BJ (cell line): Measurements from ENCODE around the gene ZW10. TPM values are rescaled to one million over a fixed set of nuclear protein-coding genes. Genes with fewer than 3 reads are reported as not detected.
A peak's percentile ranks its signal among the peaks of the same experiment; 100 is the strongest.

Experiments used
- CTCF ChIA-PET: fragments of 350-600 bp; formaldehyde crosslinking; extraction: SDS; loops from one replicate; lab custom pipeline; 2021; ENCODE audit warnings: antibody characterized with exemption, inconsistent platforms; lab: Yijun Ruan, JAX
- POLR2A ChIA-PET: fragments of 300-600 bp; sonication (Branson Sonifier 250); formaldehyde crosslinking; extraction: SDS; loops from one replicate; lab custom pipeline; 2021; ENCODE audit warnings: antibody characterized with exemption; lab: Charles Lee
- DNase-seq: peaks from one replicate; pipeline ENCODE4 v3.0.0-alpha.2; 2011; ENCODE audit warnings: low read depth
- H3K27me3 ChIP-seq: 2 replicates; pipeline ENCODE4 v1.6.0; 2011; ENCODE audit warnings: low read length; ENCODE audit not compliant: control insufficient read depth, insufficient read depth
- H3K36me3 ChIP-seq: 2 replicates; pipeline ENCODE4 v1.5.1; 2011; ENCODE audit warnings: low read length; ENCODE audit not compliant: control insufficient read depth, insufficient read depth
- H3K4me3 ChIP-seq: 2 replicates; pipeline ENCODE4 v1.5.1; 2011; ENCODE audit warnings: low read depth, mild to moderate bottlenecking, control low read depth, low read length
- CTCF ChIP-seq: IDR thresholded peaks from 2 replicates; pipeline ENCODE4 v1.5.1; 2011; ENCODE audit warnings: low read depth, mild to moderate bottlenecking, control low read depth, inconsistent platforms, low read length, moderate library complexity; ENCODE audit not compliant: insufficient read depth
- polyA plus RNA-seq: library from polyadenylated mRNA; depleted of rRNA; stranded (reverse); fragments of >200 nt; gene quantifications from 2 replicates; pipeline ENCODE4 v1.2.3, GENCODE V29; 2011

The ZW10 gene
- polyA plus RNA-seq, 1 experiment = 6.3 TPM

GRCh38 chr11:113760241-113760640 is 13.3 kb downstream of the ZW10 start:
- no peak for DNase-seq
- Histone ChIP-seq H3K27me3 (no peaks in the 10 kb centered on the region), H3K4me3 (no peak overlapping the region), H3K36me3 (peaks cover 11% of the 10 kb centered on the region)
- ChIA-PET CTCF (interaction anchor here (0.6 kb wide), 1 partner anchor 35 kb away, joined by 4 read pairs; no protein-coding TSS in a partner anchor), POLR2A (no interaction called here)
- TF ChIP-seq CTCF = no peak

GRCh38 chr11:113752932-113753331 is 20.6 kb downstream of the ZW10 start:
- ChIA-PET CTCF (interaction anchor here (0.7 to 1.6 kb wide), 4 partner anchors 11 to 214 kb away, joined by 3 to 4 read pairs (median 3); partner anchors contain the start of gene ZW10), POLR2A (no interaction called here)
- H3K4me3 ChIP-seq = no peak overlapping the region
- no peak for TF ChIP-seq CTCF
- H3K36me3 ChIP-seq = peaks cover 3% of the 10 kb centered on the region
- no peaks in the 10 kb centered on the region for H3K27me3 ChIP-seq
- no peak for DNase-seq

- Histone ChIP-seq H3K27me3 (no peaks in the 10 kb centered on the region), H3K36me3 (peaks cover 5% of the 10 kb centered on the region), H3K4me3 (no peak overlapping the region)
- POLR2A ChIA-PET = no interaction called here
- CTCF ChIA-PET = interaction anchor here (0.7 to 1.0 kb wide), 3 partner anchors 60 to 430 kb away, joined by 3 read pairs; no protein-coding TSS in a partner anchor
- no peak for TF ChIP-seq CTCF
- no peak for DNase-seq
These were observed 37.2 kb downstream of the ZW10 start for GRCh38 chr11:113736323-113736722.

GRCh38 chr11:113732092-113732491 is 41.4 kb downstream of the ZW10 start:
- H3K27me3 ChIP-seq = no peaks in the 10 kb centered on the region
- no peaks in the 10 kb centered on the region; the same call in 1 of the 2 replicates for H3K36me3 ChIP-seq
- POLR2A ChIA-PET = no interaction called here
- TF ChIP-seq CTCF = no peak
- DNase-seq = no peak
- H3K4me3 ChIP-seq = no peak overlapping the region
- CTCF ChIA-PET = interaction anchor here (0.7 to 7.6 kb wide), 8 partner anchors 9 to 428 kb away, joined by 3 to 89 read pairs (median 4); partner anchors contain the start of gene ZW10

- peak; percentile 68 for TF ChIP-seq CTCF
- POLR2A ChIA-PET = no interaction called here
- peak; percentile 9 for DNase-seq
- Histone ChIP-seq H3K36me3 (no peaks in the 10 kb centered on the region; the same call in 1 of the 2 replicates), H3K4me3 (no peak overlapping the region), H3K27me3 (no peaks in the 10 kb centered on the region)
- CTCF ChIA-PET = interaction anchor here (0.5 to 7.6 kb wide), 29 partner anchors 8 to 427 kb away, joined by 3 to 89 read pairs (median 3); partner anchors contain the start of genes TTC12 and ZW10
These were observed 42.4 kb downstream of the ZW10 start for GRCh38 chr11:113730887-113731726.
